ENCODE data around the gene FHDC1.
"Not testable (repeated sequence)": the region's sequence is repeated elsewhere in the genome, so short reads cannot be mapped to it uniquely, and the experiment has no call there.

FHDC1 gene

GRCh38 chr4:152935631-152936445 lies at the start of gene FHDC1:
Gene FHDC1, plus strand, starts transcription at chr4:152936323. Its CDS starts 6,735 bp downstream, at chr4:152943058.
- in situ Hi-C loops (cut with MboI; ENCODE audit: low pct_unique_long_range_greater_than_20kb, low sequenced_read_pairs) = no loop called here
- peak; percentile 38 for DNase-seq

DNA sequence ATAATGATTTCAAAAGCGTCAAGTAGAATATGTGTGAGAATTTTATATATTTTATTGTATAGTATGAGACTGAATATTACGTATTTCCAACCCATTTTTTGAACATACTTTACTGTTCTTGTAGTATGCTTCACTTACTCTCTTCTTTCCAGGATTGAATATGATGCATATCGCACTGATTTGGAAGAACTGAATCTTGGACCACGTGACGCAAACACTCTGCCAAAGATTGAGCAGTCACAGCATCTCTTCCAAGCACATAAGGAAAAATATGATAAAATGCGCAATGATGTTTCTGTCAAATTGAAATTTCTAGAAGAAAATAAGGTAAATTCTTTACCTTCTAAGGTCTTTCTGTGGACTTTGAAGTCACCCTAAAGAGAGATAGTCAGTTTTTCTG lies 48.1 kb upstream of the FHDC1 start:
- DNase-seq = no peak
- in situ Hi-C loops (cut with MboI; ENCODE audit: low pct_unique_long_range_greater_than_20kb, low sequenced_read_pairs) = no loop called here

DNA sequence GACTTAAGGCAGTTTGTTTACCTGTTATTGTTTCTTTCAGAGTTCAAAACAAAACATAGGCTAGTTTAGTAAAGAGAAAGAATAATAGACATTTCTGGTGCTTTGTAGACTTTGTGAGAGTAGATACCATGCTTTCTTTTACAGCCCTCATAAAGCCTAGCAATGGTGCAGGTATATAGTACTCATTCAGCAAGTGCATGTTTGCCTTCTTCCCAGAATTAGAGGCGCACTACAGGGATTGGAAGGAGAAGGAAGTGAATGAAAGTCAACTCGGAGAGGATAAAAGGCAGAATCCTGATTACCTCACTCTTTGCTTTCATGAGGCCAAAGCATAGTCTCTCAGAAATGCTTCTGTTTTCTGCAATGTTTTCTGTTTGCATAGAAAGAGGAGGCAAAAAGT lies 43.1 kb upstream of the FHDC1 start:
- in situ Hi-C loops (cut with MboI; ENCODE audit: low pct_unique_long_range_greater_than_20kb, low sequenced_read_pairs) = no loop called here
- DNase-seq = no peak

DNA sequence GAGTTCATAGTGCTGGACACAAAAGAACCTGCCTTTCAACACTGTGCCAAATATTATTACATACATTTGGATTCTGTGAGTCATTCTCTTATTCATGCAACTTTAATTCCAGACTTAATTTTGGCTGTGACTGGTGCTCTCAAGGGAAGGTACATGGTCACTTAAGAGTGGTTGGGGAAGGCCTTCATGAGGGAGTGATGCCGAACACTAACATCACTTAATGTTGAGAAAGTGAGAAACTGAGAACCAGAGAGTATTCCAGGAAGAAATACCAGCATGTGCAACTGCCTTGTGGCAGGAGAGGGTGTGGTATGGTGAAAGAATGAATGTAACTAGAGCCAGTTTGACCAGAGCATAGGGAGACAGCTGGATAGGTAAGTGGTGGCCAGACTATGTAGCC lies 41.5 kb upstream of the FHDC1 start:
- in situ Hi-C loops (cut with MboI; ENCODE audit: low pct_unique_long_range_greater_than_20kb, low sequenced_read_pairs) = no loop called here

GRCh38 chr4:152896811-152897210 lies 39.3 kb upstream of the FHDC1 start:
- DNase-seq = no peak
- in situ Hi-C loops (cut with MboI; ENCODE audit: low pct_unique_long_range_greater_than_20kb, low sequenced_read_pairs) = no loop called here

More for the DNA sequence above, 41.5 kb upstream of the FHDC1 start:
- no peak for DNase-seq

- DNase-seq; in situ Hi-C loops (cut with MboI; ENCODE audit: low pct_unique_long_range_greater_than_20kb, low sequenced_read_pairs): not testable (repeated sequence)
Measured at GRCh38 chr4:152898133-152898532, 38.0 kb upstream of the FHDC1 start.

GRCh38 chr4:152898606-152899005 lies 37.5 kb upstream of the FHDC1 start:
- no peak for DNase-seq
- in situ Hi-C loops (cut with MboI; ENCODE audit: low pct_unique_long_range_greater_than_20kb, low sequenced_read_pairs) = no loop called here

DNA sequence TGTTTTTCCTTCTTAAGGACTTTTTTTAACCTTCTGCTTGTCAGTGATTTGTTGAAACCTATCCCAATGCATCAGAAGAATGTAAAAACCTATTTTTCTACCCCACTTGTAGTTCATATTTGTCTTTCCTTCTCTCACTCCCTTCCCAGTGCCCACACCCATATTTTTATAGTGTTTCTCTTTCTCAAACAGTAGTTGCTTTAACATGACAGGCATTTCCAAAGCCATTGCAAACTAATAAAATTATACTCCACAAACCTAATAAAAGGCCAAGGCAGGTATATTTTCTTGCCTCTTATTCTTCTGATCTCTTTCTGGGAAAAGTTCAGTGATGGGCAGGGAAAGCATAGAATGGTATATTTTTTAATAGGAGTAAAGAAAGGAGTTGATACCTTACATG lies 35.7 kb upstream of the FHDC1 start:
- no peak for DNase-seq
- in situ Hi-C loops (cut with MboI; ENCODE audit: low pct_unique_long_range_greater_than_20kb, low sequenced_read_pairs) = no loop called here

GRCh38 chr4:152901205-152901604 lies 34.9 kb upstream of the FHDC1 start:
- in situ Hi-C loops (cut with MboI; ENCODE audit: low pct_unique_long_range_greater_than_20kb, low sequenced_read_pairs) = no loop called here
- DNase-seq = no peak

- in situ Hi-C loops (cut with MboI; ENCODE audit: low pct_unique_long_range_greater_than_20kb, low sequenced_read_pairs) = no loop called here
- no peak for DNase-seq
Measured at GRCh38 chr4:152903658-152904057, 32.5 kb upstream of the FHDC1 start.

- DNase-seq = no peak
- in situ Hi-C loops (cut with MboI; ENCODE audit: low pct_unique_long_range_greater_than_20kb, low sequenced_read_pairs) = no loop called here
Measured at GRCh38 chr4:152909901-152910300, 26.2 kb upstream of the FHDC1 start.

- in situ Hi-C loops (cut with MboI; ENCODE audit: low pct_unique_long_range_greater_than_20kb, low sequenced_read_pairs) = no loop called here
- no peak for DNase-seq
Measured at GRCh38 chr4:152910521-152910920, 25.6 kb upstream of the FHDC1 start.

DNA sequence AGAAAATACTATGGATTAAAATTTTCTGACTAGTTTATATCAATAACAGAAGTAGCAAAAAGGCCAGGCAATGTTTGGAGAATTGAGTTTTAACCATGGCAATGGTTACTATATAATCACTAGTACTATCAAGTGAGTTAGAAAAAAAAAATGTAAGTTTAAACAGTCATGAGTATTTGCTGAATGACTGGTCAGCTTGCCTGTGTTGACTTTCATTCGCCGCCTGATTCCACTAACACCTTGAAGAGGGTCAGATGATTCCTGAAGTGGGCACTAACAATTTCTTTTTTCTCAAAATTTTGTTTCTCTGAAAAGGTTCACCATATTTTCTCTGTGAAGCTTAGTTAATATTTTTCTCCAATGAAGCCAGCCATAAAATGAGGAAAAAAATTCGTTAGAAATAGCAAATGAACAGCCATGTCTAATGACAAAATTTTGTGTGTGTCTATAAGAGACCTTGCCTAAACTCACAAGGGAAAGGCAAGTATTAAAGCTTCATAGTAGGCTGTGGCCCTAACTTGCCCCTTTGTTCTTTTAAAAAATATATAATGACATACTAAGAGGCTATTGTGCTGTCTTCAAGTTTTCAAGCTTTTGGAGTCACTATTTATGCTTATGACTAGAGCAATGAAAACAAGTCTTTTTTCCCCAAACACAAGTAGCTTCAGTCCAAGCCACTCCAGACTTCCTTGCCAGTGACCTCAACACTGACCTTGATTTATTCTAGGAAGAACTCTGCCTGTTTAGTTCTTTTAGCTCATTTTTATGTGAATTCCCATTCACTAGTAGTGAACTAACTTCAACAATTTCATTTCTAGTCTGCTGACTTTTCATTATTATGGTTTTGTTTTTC lies 18.4 kb upstream of the FHDC1 start:
- DNase-seq = no peak
- in situ Hi-C loops (cut with MboI; ENCODE audit: low pct_unique_long_range_greater_than_20kb, low sequenced_read_pairs) = no loop called here

DNA sequence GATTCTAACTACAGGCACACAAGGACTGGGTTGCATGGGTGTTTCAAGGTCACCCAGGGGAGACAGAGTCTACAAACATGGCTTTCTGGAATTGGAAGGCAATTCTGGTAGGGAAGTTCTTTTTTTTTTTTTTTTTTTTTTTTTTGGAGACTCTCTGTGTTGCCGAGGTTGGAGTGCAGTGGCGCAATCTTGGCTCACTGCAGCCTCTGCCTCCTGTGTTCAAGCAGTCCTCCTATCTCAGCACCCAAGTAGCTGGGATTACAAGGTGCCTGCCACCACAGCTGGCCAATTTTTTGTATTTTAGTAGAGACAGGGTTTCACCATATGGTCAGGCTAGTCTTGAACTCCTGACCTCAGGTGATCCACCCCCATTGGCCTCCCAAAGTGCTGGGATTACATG lies 16.3 kb upstream of the FHDC1 start:
- in situ Hi-C loops (cut with MboI; ENCODE audit: low pct_unique_long_range_greater_than_20kb, low sequenced_read_pairs) = no loop called here
- no peak for DNase-seq

GRCh38 chr4:152920768-152921167 lies 15.4 kb upstream of the FHDC1 start:
- peak; percentile 46 for DNase-seq
- in situ Hi-C loops (cut with MboI; ENCODE audit: low pct_unique_long_range_greater_than_20kb, low sequenced_read_pairs) = no loop called here

GRCh38 chr4:152921284-152921683 lies 14.8 kb upstream of the FHDC1 start:
- in situ Hi-C loops (cut with MboI; ENCODE audit: low pct_unique_long_range_greater_than_20kb, low sequenced_read_pairs) = no loop called here
- DNase-seq = no peak

DNA sequence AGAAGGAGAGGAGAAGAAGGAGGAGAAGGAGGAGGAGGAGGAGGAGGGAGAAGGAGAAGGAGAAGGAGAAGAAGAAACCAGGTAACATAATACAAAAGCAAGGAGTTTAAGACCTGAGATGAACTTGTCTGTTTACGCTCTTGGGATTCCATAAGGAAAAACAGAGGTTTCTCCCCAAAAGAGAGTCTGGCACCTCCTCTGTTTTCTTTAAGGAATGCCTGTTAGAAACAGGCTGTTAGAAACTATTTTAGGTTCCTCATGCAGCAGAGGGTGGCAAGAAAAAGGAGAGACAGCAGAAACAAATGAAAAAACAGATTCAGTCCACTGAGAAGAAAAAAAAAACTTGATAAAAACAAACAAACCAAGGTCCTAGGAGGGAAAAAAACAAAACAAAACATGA lies 10.3 kb upstream of the FHDC1 start:
- no peak for DNase-seq
- in situ Hi-C loops (cut with MboI; ENCODE audit: low pct_unique_long_range_greater_than_20kb, low sequenced_read_pairs) = no loop called here

DNA sequence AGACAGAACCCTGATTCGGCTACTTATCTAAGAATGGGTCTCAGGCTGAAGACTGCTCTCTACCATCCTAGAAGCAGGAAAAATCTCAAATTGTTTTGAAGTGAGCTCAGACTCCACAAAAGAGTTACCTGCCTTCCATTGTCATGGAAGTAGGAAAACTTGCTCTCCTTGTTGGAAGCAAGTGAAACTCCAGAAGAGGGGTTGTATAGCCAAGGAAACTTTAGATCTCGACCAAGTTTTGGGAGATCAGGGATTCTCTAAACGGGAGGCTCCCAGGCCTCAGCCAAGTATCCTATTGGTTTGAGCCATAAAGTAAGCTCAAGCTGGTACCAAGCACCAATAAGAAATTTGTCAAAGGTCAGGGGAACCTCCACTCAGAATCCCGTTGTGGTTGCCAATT lies 9.2 kb upstream of the FHDC1 start:
- in situ Hi-C loops (cut with MboI; ENCODE audit: low pct_unique_long_range_greater_than_20kb, low sequenced_read_pairs) = no loop called here
- DNase-seq = no peak

- no peak for DNase-seq
- in situ Hi-C loops (cut with MboI; ENCODE audit: low pct_unique_long_range_greater_than_20kb, low sequenced_read_pairs) = no loop called here
Measured at GRCh38 chr4:152927737-152928136, 8.4 kb upstream of the FHDC1 start.

DNA sequence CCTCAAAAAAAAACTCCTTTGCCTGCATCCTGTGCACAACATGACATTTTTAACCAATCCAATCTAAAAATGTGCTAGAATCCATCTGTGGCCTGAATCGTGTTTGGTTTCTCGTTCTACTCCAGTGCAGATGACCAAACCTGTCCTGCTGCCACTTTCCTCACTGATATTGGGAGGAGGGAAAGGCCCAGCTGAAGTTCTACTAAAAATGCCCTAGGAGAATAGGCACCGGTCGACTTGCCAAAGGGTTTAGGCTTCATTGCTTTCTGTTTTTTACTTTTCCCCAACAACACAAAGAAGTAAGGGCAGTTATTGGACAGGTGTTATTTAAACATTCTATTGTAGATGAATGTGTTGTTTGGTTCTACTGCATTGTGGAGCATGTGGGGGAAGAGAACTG lies 7.8 kb upstream of the FHDC1 start:
- in situ Hi-C loops (cut with MboI; ENCODE audit: low pct_unique_long_range_greater_than_20kb, low sequenced_read_pairs) = no loop called here
- DNase-seq = no peak

Data from KBM-7 (cell line).